ENCODE data around the gene ODC1. TPM values are rescaled to one million over a fixed set of nuclear protein-coding genes. Genes with fewer than 3 reads are reported as not detected.
"Not testable (repeated sequence)": the region's sequence is repeated elsewhere in the genome, so short reads cannot be mapped to it uniquely, and the experiment has no call there.

Gene ODC1
- total RNA-seq, 1 experiment from 2014 or later: 110 TPM

GRCh38 chr2:10473121-10473756 lies 25.1 kb upstream of the ODC1 start:
- Histone ChIP-seq H3K4me3 (no peak overlapping the region), H3K4me1 (replicated peaks) (no peaks in the 10 kb centered on the region), H3K9me3 (replicated peaks) (no peaks in the 10 kb centered on the region), H3K27me3 (replicated peaks) (no peaks in the 10 kb centered on the region), H3K36me3 (no peaks in the 10 kb centered on the region), H3K27ac (no peak overlapping the region)
- no peak for DNase-seq (ENCODE audit: low read depth in 1 of 2, low spot score in 2 of 2)

GRCh38 chr2:10471955-10472354 lies 23.8 kb upstream of the ODC1 start:
- no peaks in the 10 kb centered on the region for H3K27me3 ChIP-seq (replicated peaks)
- H3K36me3 ChIP-seq: no peaks in the 10 kb centered on the region
- DNase-seq (ENCODE audit: low read depth in 1 of 2, low spot score in 2 of 2): no peak
- H3K27ac ChIP-seq: no peak overlapping the region
- no peaks in the 10 kb centered on the region for H3K9me3 ChIP-seq (replicated peaks)
- no peaks in the 10 kb centered on the region for H3K4me1 ChIP-seq (replicated peaks)
- no peak overlapping the region for H3K4me3 ChIP-seq

GRCh38 chr2:10471046-10471571 lies 23.0 kb upstream of the ODC1 start:
- H3K9me3 ChIP-seq (replicated peaks): no peaks in the 10 kb centered on the region
- no peaks in the 10 kb centered on the region for H3K27me3 ChIP-seq (replicated peaks)
- H3K27ac ChIP-seq: no peak overlapping the region
- H3K4me1 ChIP-seq (replicated peaks): no peaks in the 10 kb centered on the region
- DNase-seq (ENCODE audit: low read depth in 1 of 2, low spot score in 2 of 2): no peak
- H3K4me3 ChIP-seq: no peak overlapping the region
- no peaks in the 10 kb centered on the region for H3K36me3 ChIP-seq

GRCh38 chr2:10469955-10470608 lies 22.0 kb upstream of the ODC1 start:
- no peak for DNase-seq (ENCODE audit: low read depth in 1 of 2, low spot score in 2 of 2)
- Histone ChIP-seq H3K4me3 (no peak overlapping the region), H3K36me3 (no peaks in the 10 kb centered on the region), H3K9me3 (replicated peaks) (no peaks in the 10 kb centered on the region), H3K27ac (no peak overlapping the region), H3K4me1 (replicated peaks) (no peaks in the 10 kb centered on the region), H3K27me3 (replicated peaks) (no peaks in the 10 kb centered on the region)

- Histone ChIP-seq H3K4me3 (no peak overlapping the region), H3K36me3 (no peaks in the 10 kb centered on the region), H3K9me3 (replicated peaks) (no peaks in the 10 kb centered on the region), H3K4me1 (replicated peaks) (no peaks in the 10 kb centered on the region), H3K27me3 (replicated peaks) (no peaks in the 10 kb centered on the region), H3K27ac (no peak overlapping the region)
- DNase-seq (ENCODE audit: low read depth in 1 of 2, low spot score in 2 of 2): no peak
Measured at GRCh38 chr2:10469301-10469700, 21.2 kb upstream of the ODC1 start.

GRCh38 chr2:10467401-10467800 lies 19.3 kb upstream of the ODC1 start:
- no peaks in the 10 kb centered on the region for H3K27me3 ChIP-seq (replicated peaks)
- DNase-seq (ENCODE audit: low read depth in 1 of 2, low spot score in 2 of 2): no peak
- H3K36me3 ChIP-seq: no peaks in the 10 kb centered on the region
- no peaks in the 10 kb centered on the region for H3K4me1 ChIP-seq (replicated peaks)
- H3K9me3 ChIP-seq (replicated peaks): no peaks in the 10 kb centered on the region
- no peak overlapping the region for H3K27ac ChIP-seq
- H3K4me3 ChIP-seq: no peak overlapping the region

GRCh38 chr2:10466801-10467200 lies 18.7 kb upstream of the ODC1 start:
- no peak for DNase-seq (ENCODE audit: low read depth in 1 of 2, low spot score in 2 of 2)
- Histone ChIP-seq H3K27ac (no peak overlapping the region), H3K4me1 (replicated peaks) (no peaks in the 10 kb centered on the region), H3K36me3 (no peaks in the 10 kb centered on the region), H3K9me3 (replicated peaks) (no peaks in the 10 kb centered on the region), H3K4me3 (no peak overlapping the region), H3K27me3 (replicated peaks) (no peaks in the 10 kb centered on the region)

- H3K27ac ChIP-seq: no peak overlapping the region
- no peak overlapping the region for H3K4me3 ChIP-seq
- H3K4me1 ChIP-seq (replicated peaks): no peaks in the 10 kb centered on the region
- H3K36me3 ChIP-seq: no peaks in the 10 kb centered on the region
- no peaks in the 10 kb centered on the region for H3K9me3 ChIP-seq (replicated peaks)
- DNase-seq (ENCODE audit: low read depth in 1 of 2, low spot score in 2 of 2): no peak
- H3K27me3 ChIP-seq (replicated peaks): no peaks in the 10 kb centered on the region
Measured at GRCh38 chr2:10465910-10466309, 17.8 kb upstream of the ODC1 start.

GRCh38 chr2:10462178-10463083 lies 14.3 kb upstream of the ODC1 start:
- Histone ChIP-seq H3K27me3 (replicated peaks) (no peaks in the 10 kb centered on the region), H3K4me1 (replicated peaks) (peaks cover 9% of the 10 kb centered on the region)
- no peak for DNase-seq (ENCODE audit: low read depth in 1 of 2, low spot score in 2 of 2)

GRCh38 chr2:10460366-10460796 lies 12.3 kb upstream of the ODC1 start:
- Histone ChIP-seq H3K27ac (no peak overlapping the region), H3K36me3 (no peaks in the 10 kb centered on the region), H3K9me3 (replicated peaks) (no peaks in the 10 kb centered on the region), H3K4me1 (replicated peaks) (peaks cover 9% of the 10 kb centered on the region), H3K27me3 (replicated peaks) (no peaks in the 10 kb centered on the region), H3K4me3 (no peak overlapping the region)
- DNase-seq (ENCODE audit: low read depth in 1 of 2, low spot score in 2 of 2): no peak

More at GRCh38 chr2:10462178-10463083, 14.3 kb upstream of the ODC1 start:
- Histone ChIP-seq H3K36me3 (no peaks in the 10 kb centered on the region), H3K9me3 (replicated peaks) (no peaks in the 10 kb centered on the region), H3K4me3 (no peak overlapping the region), H3K27ac (no peak overlapping the region)

GRCh38 chr2:10457846-10458598 lies 9.9 kb upstream of the ODC1 start:
- DNase-seq (ENCODE audit: low read depth in 1 of 2, low spot score in 2 of 2): no peak
- H3K9me3 ChIP-seq (replicated peaks): no peaks in the 10 kb centered on the region
- H3K4me1 ChIP-seq (replicated peaks): peaks cover 17% of the 10 kb centered on the region
- H3K4me3 ChIP-seq: no peak overlapping the region
- H3K27me3 ChIP-seq (replicated peaks): no peaks in the 10 kb centered on the region
- no peak overlapping the region for H3K27ac ChIP-seq
- H3K36me3 ChIP-seq: no peaks in the 10 kb centered on the region

GRCh38 chr2:10457195-10457594 lies 9.1 kb upstream of the ODC1 start:
- H3K27ac ChIP-seq; DNase-seq (ENCODE audit: low read depth in 1 of 2, low spot score in 2 of 2); H3K4me3 ChIP-seq; H3K9me3 ChIP-seq (replicated peaks); H3K36me3 ChIP-seq; H3K27me3 ChIP-seq (replicated peaks): not testable (repeated sequence)
- peaks cover 26% of the 10 kb centered on the region for H3K4me1 ChIP-seq (replicated peaks)

- Histone ChIP-seq H3K36me3 (no peaks in the 10 kb centered on the region), H3K4me1 (replicated peaks) (peaks cover 32% of the 10 kb centered on the region), H3K9me3 (replicated peaks) (no peaks in the 10 kb centered on the region), H3K27ac (no peak overlapping the region), H3K4me3 (no peak overlapping the region), H3K27me3 (replicated peaks) (no peaks in the 10 kb centered on the region)
- DNase-seq (ENCODE audit: low read depth in 1 of 2, low spot score in 2 of 2): no peak
Measured at GRCh38 chr2:10454505-10454904, 6.4 kb upstream of the ODC1 start.

Measured in SJSA1 (cell line).